Measurements from ENCODE around the gene AUTS2. TPM values are rescaled to one million over a fixed set of nuclear protein-coding genes. Genes with fewer than 3 reads are reported as not detected.

The AUTS2 gene
- total RNA-seq, 1 donor from 2014 or later = 9.9 TPM

DNA sequence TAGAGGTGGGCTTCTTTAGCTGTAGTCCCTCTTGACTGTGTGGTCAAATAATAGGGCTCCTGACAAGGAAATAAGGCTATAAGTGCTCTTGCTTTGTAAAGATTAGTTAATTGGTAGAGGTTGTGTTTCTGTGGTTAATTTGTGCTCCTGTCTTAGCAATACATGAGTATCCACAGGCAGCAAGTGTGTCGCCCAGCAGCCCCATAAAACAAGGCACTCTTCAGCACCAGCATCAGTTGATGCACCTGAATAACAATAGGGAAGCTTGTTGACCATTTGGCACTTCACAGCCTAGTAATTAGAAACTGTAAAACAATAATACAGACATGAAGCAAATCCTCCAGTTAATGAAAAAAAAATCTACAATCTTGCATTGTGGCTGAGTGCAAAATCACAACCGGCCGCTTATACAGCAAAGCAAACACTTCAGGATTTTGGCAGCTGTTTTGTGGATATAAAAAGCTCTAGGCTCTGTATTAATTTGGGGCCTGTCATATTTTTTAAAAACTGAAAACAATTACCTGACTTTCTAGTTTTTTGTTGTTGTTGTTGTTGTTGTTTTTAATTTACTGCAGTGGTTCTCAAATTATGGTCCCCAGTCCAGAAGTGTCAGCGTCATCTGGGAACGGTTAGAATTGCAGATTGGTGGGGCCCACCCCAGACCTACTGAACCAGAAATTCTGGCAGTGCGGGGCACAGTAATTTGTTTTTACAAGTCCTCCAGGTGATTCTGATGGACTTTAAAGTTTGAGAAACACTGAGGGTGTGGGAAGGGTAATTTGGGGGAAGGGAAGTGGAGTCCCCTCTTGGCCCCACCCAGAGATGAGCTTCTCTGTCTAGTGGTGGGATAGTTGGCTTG, 56.8 kb downstream of the AUTS2 start:
- no peaks in the 10 kb centered on the region for H3K27me3 ChIP-seq (ENCODE audit: control insufficient read depth, insufficient read depth, low read length)
- no peak overlapping the region for H3K4me3 ChIP-seq (ENCODE audit: low read depth, low read length)
- TF ChIP-seq, protein P1, sequence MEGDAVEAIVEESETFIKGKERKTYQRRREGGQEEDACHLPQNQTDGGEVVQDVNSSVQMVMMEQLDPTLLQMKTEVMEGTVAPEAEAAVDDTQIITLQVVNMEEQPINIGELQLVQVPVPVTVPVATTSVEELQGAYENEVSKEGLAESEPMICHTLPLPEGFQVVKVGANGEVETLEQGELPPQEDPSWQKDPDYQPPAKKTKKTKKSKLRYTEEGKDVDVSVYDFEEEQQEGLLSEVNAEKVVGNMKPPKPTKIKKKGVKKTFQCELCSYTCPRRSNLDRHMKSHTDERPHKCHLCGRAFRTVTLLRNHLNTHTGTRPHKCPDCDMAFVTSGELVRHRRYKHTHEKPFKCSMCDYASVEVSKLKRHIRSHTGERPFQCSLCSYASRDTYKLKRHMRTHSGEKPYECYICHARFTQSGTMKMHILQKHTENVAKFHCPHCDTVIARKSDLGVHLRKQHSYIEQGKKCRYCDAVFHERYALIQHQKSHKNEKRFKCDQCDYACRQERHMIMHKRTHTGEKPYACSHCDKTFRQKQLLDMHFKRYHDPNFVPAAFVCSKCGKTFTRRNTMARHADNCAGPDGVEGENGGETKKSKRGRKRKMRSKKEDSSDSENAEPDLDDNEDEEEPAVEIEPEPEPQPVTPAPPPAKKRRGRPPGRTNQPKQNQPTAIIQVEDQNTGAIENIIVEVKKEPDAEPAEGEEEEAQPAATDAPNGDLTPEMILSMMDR (IDR thresholded peaks at IDR 0.05; ENCODE audit: insufficient read depth, low read length, poor library complexity, severe bottlenecking) = no peak
- DNase-seq (ENCODE audit: low read depth) = no peak
- H3K36me3 ChIP-seq (ENCODE audit: control insufficient read depth, insufficient read depth, low read length) = no peaks in the 10 kb centered on the region

DNA sequence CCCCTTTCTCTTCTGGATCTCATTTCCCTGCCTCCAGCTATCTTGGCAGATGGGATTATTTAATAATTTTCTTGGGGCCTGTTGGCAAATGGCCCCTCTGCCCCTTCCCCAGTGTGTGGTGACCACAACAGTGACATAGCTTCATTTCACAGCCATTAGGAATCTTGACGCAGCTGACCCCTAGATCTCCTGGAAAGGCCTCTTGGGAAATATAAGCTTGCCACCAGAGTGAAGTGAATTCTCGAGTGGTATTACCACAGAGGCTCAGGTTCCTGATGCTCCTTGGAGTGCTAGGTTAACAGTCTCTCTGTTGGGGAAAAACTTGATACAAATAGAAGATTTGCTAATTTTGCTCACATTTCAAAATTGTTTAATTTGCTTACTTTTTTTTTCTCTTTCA, 57.8 kb downstream of the AUTS2 start:
- DNase-seq (ENCODE audit: low read depth) = no peak
- Histone ChIP-seq H3K4me3 (ENCODE audit: low read depth, low read length) (no peak overlapping the region), H3K36me3 (ENCODE audit: control insufficient read depth, insufficient read depth, low read length) (no peaks in the 10 kb centered on the region), H3K27me3 (ENCODE audit: control insufficient read depth, insufficient read depth, low read length) (no peaks in the 10 kb centered on the region)
- TF ChIP-seq, protein P1 (IDR thresholded peaks at IDR 0.05; ENCODE audit: insufficient read depth, low read length, poor library complexity, severe bottlenecking) = no peak

DNA sequence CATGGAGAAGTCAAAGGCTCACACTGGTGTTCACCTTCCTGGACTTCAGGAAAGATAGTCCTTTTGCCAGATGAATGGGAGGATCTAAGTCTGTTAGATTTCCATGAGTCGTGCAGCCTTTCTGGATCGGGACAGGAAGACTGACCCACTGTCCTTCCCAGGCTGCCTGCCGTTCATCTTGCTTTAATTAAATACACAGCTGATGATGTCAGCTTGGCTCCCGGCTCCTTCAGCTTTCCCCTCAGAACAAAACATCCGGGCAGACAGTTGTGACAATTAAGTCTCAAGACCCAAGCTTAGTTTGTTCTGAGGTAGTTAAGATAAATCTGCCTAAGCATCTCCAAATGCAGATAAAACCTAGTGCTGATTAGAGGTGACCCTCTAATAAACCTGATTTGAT, 58.6 kb downstream of the AUTS2 start:
- TF ChIP-seq, protein P1 (IDR thresholded peaks at IDR 0.05; ENCODE audit: insufficient read depth, low read length, poor library complexity, severe bottlenecking) = no peak
- Histone ChIP-seq H3K27me3 (ENCODE audit: control insufficient read depth, insufficient read depth, low read length) (no peaks in the 10 kb centered on the region), H3K36me3 (ENCODE audit: control insufficient read depth, insufficient read depth, low read length) (no peaks in the 10 kb centered on the region), H3K4me3 (ENCODE audit: low read depth, low read length) (no peak overlapping the region)
- no peak for DNase-seq (ENCODE audit: low read depth)

DNA sequence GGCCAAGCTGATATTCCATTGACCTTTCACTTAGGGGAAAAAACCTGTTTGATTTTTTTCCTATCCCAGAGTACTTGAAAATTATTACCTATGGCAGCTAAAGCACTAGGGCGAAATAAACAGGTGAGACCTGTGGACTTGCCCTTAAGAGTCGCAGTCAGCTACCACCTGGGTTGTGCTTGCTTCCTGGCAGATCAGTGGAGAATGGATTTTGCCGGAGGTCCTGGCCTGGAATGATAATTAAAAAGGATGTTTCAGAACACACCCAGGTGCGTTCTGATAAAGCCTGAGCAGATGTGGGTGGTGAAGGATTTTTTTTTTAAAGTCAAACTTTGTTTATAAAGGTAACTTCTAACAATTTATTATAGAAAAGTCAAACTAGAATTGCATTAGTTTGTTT, 59.1 kb downstream of the AUTS2 start:
- no peak for DNase-seq (ENCODE audit: low read depth)
- no peak overlapping the region for H3K4me3 ChIP-seq (ENCODE audit: low read depth, low read length)
- H3K36me3 ChIP-seq (ENCODE audit: control insufficient read depth, insufficient read depth, low read length) = no peaks in the 10 kb centered on the region
- TF ChIP-seq, protein P1 (IDR thresholded peaks at IDR 0.05; ENCODE audit: insufficient read depth, low read length, poor library complexity, severe bottlenecking) = no peak
- no peaks in the 10 kb centered on the region for H3K27me3 ChIP-seq (ENCODE audit: control insufficient read depth, insufficient read depth, low read length)

DNA sequence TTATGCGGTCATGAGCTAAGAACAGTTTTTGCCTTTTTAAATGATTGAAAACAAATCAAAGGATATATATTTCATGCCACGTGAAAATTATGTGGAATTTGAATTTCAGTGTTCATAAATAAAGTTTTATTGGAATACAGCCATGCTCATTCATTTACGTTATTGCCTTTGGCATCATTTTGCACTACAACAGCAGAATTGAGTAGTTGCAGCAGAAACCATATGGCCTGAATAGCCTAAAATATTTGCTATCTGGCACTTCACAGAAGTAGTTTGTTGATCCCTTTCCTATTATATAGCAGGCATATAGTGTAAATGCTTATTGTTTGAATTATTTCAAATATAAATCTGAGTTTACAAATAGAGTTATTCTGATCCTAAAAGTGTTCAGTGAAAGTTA, 59.7 kb downstream of the AUTS2 start:
- Histone ChIP-seq H3K4me3 (ENCODE audit: low read depth, low read length) (no peak overlapping the region), H3K27me3 (ENCODE audit: control insufficient read depth, insufficient read depth, low read length) (no peaks in the 10 kb centered on the region), H3K36me3 (ENCODE audit: control insufficient read depth, insufficient read depth, low read length) (no peaks in the 10 kb centered on the region)
- DNase-seq (ENCODE audit: low read depth) = no peak
- TF ChIP-seq, protein P1 (IDR thresholded peaks at IDR 0.05; ENCODE audit: insufficient read depth, low read length, poor library complexity, severe bottlenecking) = no peak

DNA sequence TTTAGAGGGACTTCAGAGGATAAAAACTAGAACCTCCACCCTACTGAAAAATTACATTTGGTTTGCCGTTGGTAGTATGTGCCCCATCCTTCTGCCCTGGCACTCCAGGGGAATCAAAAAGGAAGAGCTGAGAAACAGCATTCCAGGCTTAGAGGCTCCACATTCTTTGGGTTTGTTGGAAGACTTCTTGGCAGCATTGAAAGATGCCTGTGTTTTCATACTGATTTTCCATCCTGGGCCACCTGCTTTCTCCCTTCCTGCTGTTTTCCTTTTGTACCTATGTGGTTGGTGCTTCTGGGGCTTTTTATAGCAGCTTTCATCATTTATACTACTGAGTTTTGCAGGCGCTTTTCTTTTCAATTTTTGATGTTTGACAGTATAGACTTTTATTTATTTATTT, 61.7 kb downstream of the AUTS2 start:
- Histone ChIP-seq H3K27me3 (ENCODE audit: control insufficient read depth, insufficient read depth, low read length) (no peaks in the 10 kb centered on the region), H3K4me3 (ENCODE audit: low read depth, low read length) (no peak overlapping the region), H3K36me3 (ENCODE audit: control insufficient read depth, insufficient read depth, low read length) (no peaks in the 10 kb centered on the region)
- TF ChIP-seq, protein P1 (IDR thresholded peaks at IDR 0.05; ENCODE audit: insufficient read depth, low read length, poor library complexity, severe bottlenecking) = no peak
- DNase-seq (ENCODE audit: low read depth) = no peak

Data from kidney epithelial cell (primary cell).